Karpas-422 (cell line): ENCODE measurements around the gene MYH2. TPM values are rescaled to one million over a fixed set of nuclear protein-coding genes. Genes with fewer than 3 reads are reported as not detected.

ENCODE experiments used
- DNase-seq: peaks from one replicate; pipeline ENCODE4 v3.0.0-alpha.2; 2015
- H2AFZ ChIP-seq: fragments of 200-600 bp; sonication (generic); 2 replicates; pipeline ENCODE4 v1.6.1; 2014; ENCODE audit warnings: antibody characterized with exemption, low read length, mixed read lengths
- H3K27ac ChIP-seq: fragments of 200-600 bp; sonication (generic); 2 replicates; pipeline ENCODE4 v1.5.1; 2014; ENCODE audit warnings: mild to moderate bottlenecking, low read length, moderate library complexity
- H3K27me3 ChIP-seq: fragments of 200-600 bp; sonication (generic); 2 replicates; pipeline ENCODE4 v1.6.1; 2014; ENCODE audit warnings: low read length, mixed read lengths
- H3K36me3 ChIP-seq: fragments of 200-600 bp; sonication (generic); 2 replicates; pipeline ENCODE4 v1.6.1; 2014; ENCODE audit warnings: low read length, mixed read lengths; ENCODE audit not compliant: insufficient read depth
- H3K4me1 ChIP-seq: fragments of 200-600 bp; sonication (generic); 2 replicates; pipeline ENCODE4 v1.6.1; 2014; ENCODE audit warnings: mild to moderate bottlenecking, low read length, mixed read lengths
- H3K4me2 ChIP-seq: fragments of 200-600 bp; sonication (generic); 2 replicates; pipeline ENCODE4 v1.6.1; 2014; ENCODE audit warnings: low read length, low read depth, mild to moderate bottlenecking; ENCODE audit not compliant: poor library complexity, severe bottlenecking
- H3K4me3 ChIP-seq: fragments of 200-600 bp; sonication (generic); 2 replicates; pipeline ENCODE4 v1.5.1; 2014; ENCODE audit warnings: mild to moderate bottlenecking, antibody characterized with exemption, low read length, mixed read lengths
- H3K79me2 ChIP-seq: fragments of 200-600 bp; sonication (generic); 2 replicates; pipeline ENCODE4 v1.6.1; 2014; ENCODE audit warnings: mild to moderate bottlenecking, low read length, mixed read lengths
- H3K9ac ChIP-seq: fragments of 200-600 bp; sonication (generic); 2 replicates; pipeline ENCODE4 v1.6.0; 2014; ENCODE audit warnings: low read length
- H3K9me2 ChIP-seq: fragments of 200-600 bp; sonication (generic), shearing (Covaris generic); replicated peaks from 2 replicates; pipeline ENCODE4 v1.6.0; 2014; ENCODE audit warnings: mild to moderate bottlenecking, low read length, moderate library complexity; ENCODE audit not compliant: insufficient read depth
- H3K9me3 ChIP-seq: fragments of 300-700, 200-600 bp; sonication (generic); 2 replicates; pipeline ENCODE4 v1.6.1; 2014; ENCODE audit warnings: low read length, mixed read lengths
- H4K20me1 ChIP-seq: fragments of 200-600 bp; sonication (generic); 2 replicates; pipeline ENCODE4 v1.6.1; 2014; ENCODE audit warnings: mild to moderate bottlenecking, antibody characterized with exemption, low read length, low read depth; ENCODE audit not compliant: insufficient read depth
- total RNA-seq: library from RNA; depleted of rRNA; stranded (reverse); fragments of >200 nt; shearing (Covaris generic); gene quantifications from 2 replicates; pipeline ENCODE4 v1.2.3, GENCODE V29; 2014; ENCODE audit warnings: low replicate concordance; rRNA removed

MYH2 gene
- total RNA-seq, result not detected in 2 replicates

- no peak within 1 kb of the TSS for H3K4me2 ChIP-seq
- H3K36me3 ChIP-seq, result no peaks in the 10 kb centered on the region
- H3K27me3 ChIP-seq, result no peaks in the 10 kb centered on the region
- H3K79me2 ChIP-seq, result no peaks in the 10 kb centered on the region
- no peak within 1 kb of the TSS for H3K9ac ChIP-seq
- no peak within 1 kb of the TSS for H3K4me3 ChIP-seq
- no peaks in the 10 kb centered on the region for H3K9me3 ChIP-seq
- H4K20me1 ChIP-seq, result no peaks in the 10 kb centered on the region
- no peaks in the 10 kb centered on the region for H3K9me2 ChIP-seq
- DNase-seq, result no peak
- H3K27ac ChIP-seq, result no peak within 1 kb of the TSS
- no peaks in the 10 kb centered on the region for H3K4me1 ChIP-seq
- no peak within 1 kb of the TSS for H2AFZ ChIP-seq
Observed at GRCh38 chr17:10549096-10549842, at the start of gene MYH2. Gene MYH2 (minus strand): TSS chr17:10549658. CDS start chr17:10547920, 1,738 bp downstream.

- H3K27ac ChIP-seq, result no peak overlapping the region
- H3K4me3 ChIP-seq, result no peak overlapping the region
Observed at GRCh38 chr17:10598621-10599020, 49.2 kb upstream of the MYH2 start.

GRCh38 chr17:10589553-10590145, 40.2 kb upstream of the MYH2 start:
- no peak overlapping the region for H2AFZ ChIP-seq
- H3K27me3 ChIP-seq, result no peaks in the 10 kb centered on the region
- no peak overlapping the region for H3K4me3 ChIP-seq
- no peak overlapping the region for H3K27ac ChIP-seq
- no peak overlapping the region for H3K4me2 ChIP-seq
- no peaks in the 10 kb centered on the region for H3K9me2 ChIP-seq
- no peaks in the 10 kb centered on the region for H4K20me1 ChIP-seq
- no peaks in the 10 kb centered on the region for H3K36me3 ChIP-seq
- H3K9ac ChIP-seq, result no peak overlapping the region
- H3K9me3 ChIP-seq, result no peaks in the 10 kb centered on the region
- no peaks in the 10 kb centered on the region for H3K4me1 ChIP-seq
- H3K79me2 ChIP-seq, result no peaks in the 10 kb centered on the region
- no peak for DNase-seq

More at GRCh38 chr17:10598621-10599020, 49.2 kb upstream of the MYH2 start:
- Histone ChIP-seq H3K4me1 (no peaks in the 10 kb centered on the region), H3K9ac (no peak overlapping the region), H3K27me3 (no peaks in the 10 kb centered on the region), H2AFZ (no peak overlapping the region), H3K9me2 (no peaks in the 10 kb centered on the region), H3K9me3 (no peaks in the 10 kb centered on the region), H4K20me1 (no peaks in the 10 kb centered on the region), H3K36me3 (no peaks in the 10 kb centered on the region), H3K4me2 (no peak overlapping the region), H3K79me2 (no peaks in the 10 kb centered on the region)
- DNase-seq, result no peak

GRCh38 chr17:10585529-10585928, 36.1 kb upstream of the MYH2 start:
- H4K20me1 ChIP-seq, result no peaks in the 10 kb centered on the region
- DNase-seq, result no peak
- no peaks in the 10 kb centered on the region; the same call in 1 of the 2 replicates for H3K27me3 ChIP-seq
- H3K27ac ChIP-seq, result no peak overlapping the region
- no peak overlapping the region for H2AFZ ChIP-seq
- no peak overlapping the region for H3K4me3 ChIP-seq
- no peaks in the 10 kb centered on the region for H3K79me2 ChIP-seq
- no peak overlapping the region for H3K9ac ChIP-seq
- no peaks in the 10 kb centered on the region for H3K4me1 ChIP-seq
- H3K4me2 ChIP-seq, result no peak overlapping the region
- no peaks in the 10 kb centered on the region for H3K9me2 ChIP-seq
- no peaks in the 10 kb centered on the region for H3K36me3 ChIP-seq
- H3K9me3 ChIP-seq, result no peaks in the 10 kb centered on the region

- no peak overlapping the region for H2AFZ ChIP-seq
- H4K20me1 ChIP-seq, result no peaks in the 10 kb centered on the region
- H3K9me3 ChIP-seq, result no peaks in the 10 kb centered on the region
- peaks cover 6% of the 10 kb centered on the region for H3K4me1 ChIP-seq
- H3K79me2 ChIP-seq, result no peaks in the 10 kb centered on the region
- no peaks in the 10 kb centered on the region; the same call in none of the 2 replicates for H3K27me3 ChIP-seq
- H3K4me2 ChIP-seq, result no peak overlapping the region
- DNase-seq, result no peak
- no peaks in the 10 kb centered on the region for H3K36me3 ChIP-seq
- no peak overlapping the region for H3K27ac ChIP-seq
- H3K9me2 ChIP-seq, result no peaks in the 10 kb centered on the region
- H3K4me3 ChIP-seq, result no peak overlapping the region
- H3K9ac ChIP-seq, result no peak overlapping the region
Observed at GRCh38 chr17:10583834-10584233, 34.4 kb upstream of the MYH2 start.

GRCh38 chr17:10579270-10579669, 29.8 kb upstream of the MYH2 start:
- Histone ChIP-seq H3K36me3 (no peaks in the 10 kb centered on the region), H4K20me1 (no peaks in the 10 kb centered on the region), H3K79me2 (no peaks in the 10 kb centered on the region), H2AFZ (no peak overlapping the region), H3K9ac (no peak overlapping the region), H3K27me3 (no peaks in the 10 kb centered on the region; the same call in none of the 2 replicates), H3K4me3 (no peak overlapping the region), H3K9me2 (no peaks in the 10 kb centered on the region), H3K4me2 (no peak overlapping the region), H3K27ac (no peak overlapping the region), H3K9me3 (no peaks in the 10 kb centered on the region), H3K4me1 (peaks cover 6% of the 10 kb centered on the region)
- peak; percentile 45 for DNase-seq

GRCh38 chr17:10574324-10574723, 24.9 kb upstream of the MYH2 start:
- H2AFZ ChIP-seq, result no peak overlapping the region
- no peak overlapping the region for H3K4me2 ChIP-seq
- H3K9me2 ChIP-seq, result no peaks in the 10 kb centered on the region
- H4K20me1 ChIP-seq, result no peaks in the 10 kb centered on the region
- H3K4me3 ChIP-seq, result no peak overlapping the region
- H3K36me3 ChIP-seq, result no peaks in the 10 kb centered on the region
- DNase-seq, result no peak
- peaks cover 2% of the 10 kb centered on the region for H3K4me1 ChIP-seq
- no peaks in the 10 kb centered on the region for H3K27me3 ChIP-seq
- no peak overlapping the region for H3K9ac ChIP-seq
- H3K9me3 ChIP-seq, result no peaks in the 10 kb centered on the region
- no peak overlapping the region for H3K27ac ChIP-seq
- H3K79me2 ChIP-seq, result no peaks in the 10 kb centered on the region

GRCh38 chr17:10563991-10564660, 14.7 kb upstream of the MYH2 start:
- no peaks in the 10 kb centered on the region for H3K27me3 ChIP-seq
- H2AFZ ChIP-seq, result no peak overlapping the region
- H3K27ac ChIP-seq, result no peak overlapping the region
- no peak overlapping the region for H3K9ac ChIP-seq
- no peak overlapping the region for H3K4me2 ChIP-seq
- no peak overlapping the region for H3K4me3 ChIP-seq
- H3K9me3 ChIP-seq, result no peaks in the 10 kb centered on the region
- no peaks in the 10 kb centered on the region for H3K36me3 ChIP-seq
- no peak for DNase-seq
- no peaks in the 10 kb centered on the region for H4K20me1 ChIP-seq
- H3K4me1 ChIP-seq, result no peaks in the 10 kb centered on the region
- no peaks in the 10 kb centered on the region for H3K9me2 ChIP-seq
- H3K79me2 ChIP-seq, result no peaks in the 10 kb centered on the region
